IPS-NIHi11 (cell line): ENCODE results near the gene CNFN.

Experiments
- DNase-seq: peaks from one replicate; pipeline ENCODE4 v3.0.0; 2012; ENCODE audit warnings: mixed read lengths, low spot score

CNFN gene

GRCh38 chr19:42375415-42376176, 14.5 kb downstream of the CNFN start:
- no peak for DNase-seq

DNA sequence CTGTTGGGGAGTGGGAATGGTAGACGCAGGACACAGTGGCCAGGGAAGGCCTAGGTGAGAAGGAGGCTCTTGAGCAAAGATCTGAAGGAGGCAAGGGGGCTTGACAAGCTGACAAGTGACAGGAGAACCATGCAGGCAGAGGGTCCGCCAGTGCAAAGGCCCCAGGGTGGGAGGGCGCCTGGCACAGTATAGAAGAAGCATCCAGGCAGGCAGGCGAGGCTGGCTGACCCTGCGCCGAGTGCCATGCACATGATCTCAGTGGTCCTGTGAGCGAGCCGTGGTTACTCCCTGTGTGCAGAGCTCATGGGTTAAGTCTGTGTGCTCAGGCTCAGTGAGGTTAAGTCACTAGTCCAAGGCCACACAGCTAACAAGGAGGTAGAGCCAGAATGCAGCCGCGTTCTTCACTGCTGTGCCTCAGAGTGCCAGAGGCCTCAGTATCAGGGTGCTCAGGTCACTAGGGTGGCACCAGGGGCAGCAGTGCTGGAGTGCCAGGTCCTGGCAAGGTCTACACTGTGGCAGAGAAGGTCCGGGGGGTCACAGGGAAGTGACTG, 15.2 kb downstream of the CNFN start:
- no peak for DNase-seq

- no peak for DNase-seq
Observed at GRCh38 chr19:42370626-42371175, 19.4 kb downstream of the CNFN start.

DNA sequence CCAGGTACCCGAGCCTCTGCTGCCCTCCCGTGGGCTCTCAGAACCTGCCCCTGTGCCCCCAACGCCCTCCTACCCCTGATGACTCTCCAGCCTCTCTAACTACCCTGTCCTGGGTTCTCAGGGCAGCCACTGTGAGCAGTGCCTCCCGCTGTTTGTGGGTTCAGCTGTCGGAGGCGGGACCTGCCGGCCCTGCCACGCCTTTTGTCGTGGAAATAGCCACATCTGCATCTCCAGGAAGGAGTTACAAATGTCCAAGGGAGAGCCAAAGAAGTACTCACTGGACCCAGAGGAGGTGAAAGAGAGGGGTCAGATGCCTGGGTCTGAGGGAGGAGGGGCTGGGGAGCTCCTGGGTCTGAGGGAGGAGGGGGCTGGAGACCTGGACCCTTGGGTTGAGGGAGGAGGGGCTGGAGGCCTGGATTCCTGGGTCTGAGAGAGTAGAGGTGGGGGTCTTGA, 20.0 kb downstream of the CNFN start:
- DNase-seq = peak; percentile 81

DNA sequence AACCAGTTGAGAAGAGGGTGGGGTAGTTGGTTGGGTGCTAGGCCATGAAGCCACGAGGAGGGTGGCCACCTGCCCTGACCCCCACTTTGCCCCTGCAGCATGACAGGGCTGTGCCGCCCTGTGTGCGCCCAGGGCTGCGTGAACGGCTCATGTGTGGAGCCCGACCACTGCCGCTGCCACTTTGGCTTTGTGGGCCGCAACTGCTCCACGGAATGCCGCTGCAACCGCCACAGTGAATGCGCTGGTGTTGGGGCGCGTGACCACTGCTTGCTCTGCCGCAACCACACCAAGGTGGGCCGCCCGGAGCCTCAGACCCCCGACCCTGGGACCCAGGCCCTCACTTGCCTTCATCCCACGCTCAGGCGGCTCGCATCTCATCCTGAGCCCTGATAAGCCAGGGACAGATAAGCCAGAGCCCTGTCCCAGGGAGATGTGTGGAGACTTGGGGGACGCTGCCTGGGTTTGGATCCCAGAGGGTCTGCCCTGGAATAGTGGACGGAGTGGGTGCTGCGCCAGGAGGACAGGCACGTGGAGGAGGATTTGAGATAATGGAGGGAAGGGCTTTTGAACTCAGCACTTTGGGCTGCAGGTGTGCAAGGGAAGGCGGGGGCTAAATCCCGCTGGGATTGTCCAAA, 20.5 kb downstream of the CNFN start:
- no peak for DNase-seq

GRCh38 chr19:42368765-42369164, 21.3 kb downstream of the CNFN start:
- DNase-seq = no peak

- no peak for DNase-seq
Observed at GRCh38 chr19:42368360-42368759, 21.7 kb downstream of the CNFN start.

- DNase-seq = no peak
Observed at GRCh38 chr19:42367929-42368328, 22.2 kb downstream of the CNFN start.

- DNase-seq = no peak
Observed at GRCh38 chr19:42366673-42367072, 23.4 kb downstream of the CNFN start.

- no peak for DNase-seq
Observed at GRCh38 chr19:42363614-42364346, 26.3 kb downstream of the CNFN start.

GRCh38 chr19:42362891-42363440, 27.1 kb downstream of the CNFN start:
- DNase-seq = no peak

DNA sequence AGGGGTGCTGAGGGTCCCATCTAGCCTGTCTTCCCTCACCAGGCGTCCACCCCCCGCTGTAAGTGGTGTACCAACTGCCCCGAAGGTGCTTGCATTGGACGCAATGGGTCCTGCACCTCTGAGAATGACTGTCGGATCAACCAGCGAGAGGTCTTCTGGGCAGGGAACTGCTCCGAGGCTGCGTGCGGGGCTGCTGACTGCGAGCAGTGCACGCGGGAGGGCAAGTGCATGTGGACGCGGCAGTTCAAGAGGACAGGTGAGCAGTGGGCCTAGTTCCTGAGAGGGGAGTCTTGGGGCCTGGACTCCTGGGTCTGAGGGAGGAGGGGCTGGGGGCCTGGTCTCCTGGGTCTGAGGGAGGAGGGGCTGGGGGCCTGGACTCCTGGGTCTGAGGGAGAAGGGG, 27.8 kb downstream of the CNFN start:
- no peak for DNase-seq

GRCh38 chr19:42361545-42361910, 28.6 kb downstream of the CNFN start:
- no peak for DNase-seq

DNA sequence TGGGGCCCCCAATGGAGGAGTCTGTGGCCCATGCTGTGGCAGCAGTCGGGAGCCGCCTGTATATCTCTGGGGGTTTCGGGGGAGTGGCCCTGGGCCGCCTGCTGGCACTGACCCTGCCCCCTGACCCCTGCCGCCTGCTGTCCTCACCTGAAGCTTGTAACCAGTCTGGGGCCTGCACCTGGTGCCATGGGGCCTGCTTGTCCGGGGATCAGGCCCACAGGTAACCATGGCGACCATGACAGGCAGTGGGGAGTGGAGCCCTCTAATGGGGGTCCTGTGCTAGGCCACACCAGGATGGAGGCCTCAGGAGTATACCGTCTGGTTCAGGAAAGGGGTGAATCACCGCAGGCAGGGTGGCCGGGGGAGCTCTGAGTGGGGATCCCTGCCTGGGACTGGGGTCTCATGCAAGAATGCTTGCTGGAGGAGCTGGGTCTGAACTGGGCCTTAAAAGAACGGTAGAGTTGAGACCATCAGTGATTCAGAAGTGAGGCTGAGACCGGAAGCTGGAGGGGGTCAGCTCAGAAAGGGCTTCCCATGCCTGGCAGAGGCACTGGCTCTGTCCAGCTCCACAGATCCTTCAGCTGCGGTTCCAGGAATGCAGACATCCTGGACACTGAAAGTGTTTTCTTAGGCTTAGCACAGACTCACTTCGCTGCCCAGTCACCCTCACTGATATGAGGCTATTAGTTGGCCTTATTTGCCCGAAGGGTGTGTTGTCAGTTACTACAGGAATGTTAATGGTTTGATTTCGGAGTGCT, 29.1 kb downstream of the CNFN start:
- DNase-seq = peak; percentile 87

DNA sequence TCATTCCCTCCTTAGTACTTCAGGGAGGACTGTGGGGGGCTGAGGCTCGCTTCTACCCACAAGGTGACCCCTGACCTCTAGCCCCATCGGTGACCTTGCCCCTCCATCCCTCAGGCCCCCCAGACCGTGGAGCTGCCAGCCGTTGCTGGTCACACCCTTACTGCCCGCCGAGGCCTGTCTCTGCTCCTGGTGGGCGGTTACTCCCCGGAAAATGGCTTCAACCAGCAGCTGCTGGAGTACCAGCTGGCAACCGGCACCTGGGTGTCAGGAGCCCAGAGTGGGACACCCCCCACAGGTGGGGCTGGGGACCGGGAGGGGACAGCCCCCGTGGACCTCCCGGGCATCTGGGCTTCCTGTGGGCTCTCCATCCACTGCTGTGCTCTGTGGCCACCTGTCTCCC, 32.8 kb downstream of the CNFN start:
- DNase-seq = no peak

DNA sequence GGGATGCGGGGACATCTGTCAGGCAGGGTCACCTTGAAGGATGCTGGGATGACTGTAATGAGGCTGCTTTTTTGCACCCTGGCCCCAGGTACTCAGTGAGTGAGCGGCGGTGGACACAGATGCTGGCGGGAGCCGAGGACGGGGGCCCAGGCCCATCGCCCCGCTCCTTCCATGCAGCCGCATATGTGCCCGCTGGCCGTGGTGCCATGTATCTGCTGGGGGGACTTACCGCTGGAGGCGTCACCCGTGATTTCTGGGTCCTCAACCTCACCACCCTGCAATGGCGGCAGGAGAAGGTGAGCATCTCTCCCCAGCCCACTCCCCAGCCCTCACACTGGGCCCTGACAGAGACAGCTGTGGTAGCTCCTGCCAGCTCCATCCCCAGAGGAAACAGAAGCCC, 33.4 kb downstream of the CNFN start:
- DNase-seq = no peak

- no peak for DNase-seq
Observed at GRCh38 chr19:42355896-42356295, 34.2 kb downstream of the CNFN start.

DNA sequence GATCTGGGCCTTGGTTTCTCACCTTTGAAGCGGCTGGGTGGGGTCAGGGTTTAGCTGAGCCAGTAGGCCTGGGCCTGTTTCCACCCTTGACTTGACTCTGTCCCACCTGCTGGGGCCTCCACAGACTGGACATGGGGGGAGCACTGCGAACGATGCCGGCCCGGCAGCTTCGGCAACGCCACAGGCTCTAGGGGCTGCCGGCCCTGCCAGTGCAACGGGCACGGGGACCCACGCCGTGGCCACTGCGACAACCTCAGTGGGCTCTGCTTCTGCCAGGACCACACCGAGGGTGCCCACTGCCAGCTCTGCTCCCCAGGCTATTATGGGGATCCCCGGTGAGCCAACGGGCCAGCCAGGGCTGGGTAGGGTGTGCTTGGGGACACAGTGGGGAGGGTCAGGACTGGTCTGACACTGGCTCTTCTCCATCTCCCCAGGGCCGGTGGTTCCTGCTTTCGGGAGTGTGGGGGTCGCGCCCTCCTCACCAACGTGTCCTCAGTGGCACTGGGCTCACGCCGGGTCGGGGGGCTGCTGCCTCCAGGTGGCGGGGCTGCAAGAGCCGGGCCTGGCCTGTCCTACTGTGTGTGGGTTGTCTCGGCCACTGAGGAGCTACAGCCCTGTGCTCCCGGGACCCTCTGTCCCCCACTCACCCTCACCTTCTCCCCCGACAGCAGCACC, 36.6 kb downstream of the CNFN start:
- DNase-seq = no peak

DNA sequence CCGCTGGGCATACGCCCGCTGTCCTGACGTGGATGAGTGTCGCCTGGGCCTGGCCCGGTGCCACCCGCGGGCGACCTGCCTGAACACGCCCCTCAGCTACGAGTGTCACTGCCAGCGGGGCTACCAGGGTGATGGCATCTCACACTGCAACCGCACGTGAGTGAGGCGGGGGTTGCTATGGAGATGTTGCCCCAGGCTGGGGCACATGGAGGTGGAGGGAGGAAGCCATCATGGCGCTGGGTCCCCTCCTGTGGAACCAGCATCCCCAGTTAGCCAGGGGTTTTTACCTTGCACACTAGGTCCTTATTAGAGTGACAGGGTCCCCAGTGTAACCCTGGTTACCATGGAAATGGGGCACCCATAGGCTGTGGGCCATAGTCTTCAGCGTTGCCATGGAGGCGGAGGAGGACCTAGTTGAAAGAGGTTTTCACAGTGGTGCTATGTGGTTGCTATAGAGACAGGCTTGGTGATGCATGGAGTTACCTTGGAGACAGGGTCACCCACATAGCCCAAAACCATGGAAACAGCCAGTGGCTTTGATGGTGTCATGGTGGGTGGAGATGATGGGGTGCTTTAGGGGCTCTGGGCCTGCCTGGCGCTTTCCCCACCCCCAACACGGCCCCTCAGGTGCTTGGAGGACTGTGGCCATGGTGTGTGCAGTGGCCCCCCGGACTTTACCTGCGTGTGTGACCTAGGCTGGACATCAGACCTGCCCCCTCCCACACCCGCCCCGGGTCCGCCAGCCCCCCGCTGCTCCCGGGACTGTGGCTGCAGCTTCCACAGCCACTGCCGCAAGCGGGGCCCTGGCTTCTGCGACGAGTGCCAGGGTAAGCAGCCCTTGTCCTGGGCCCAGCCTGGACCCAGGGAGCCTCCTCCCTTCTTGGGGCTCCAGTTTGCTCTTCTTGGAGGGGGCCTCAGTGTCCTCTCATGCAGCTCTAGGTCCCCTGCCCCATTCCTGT, 37.5 kb downstream of the CNFN start:
- no peak for DNase-seq
